ENCODE results near the gene NAGK. TPM values are rescaled to one million over a fixed set of nuclear protein-coding genes. Genes with fewer than 3 reads are reported as not detected.
"Not testable (repeated sequence)": the region's sequence is repeated elsewhere in the genome, so short reads cannot be mapped to it uniquely, and the experiment has no call there.

The NAGK gene
- polyA plus RNA-seq, 1 donor = 74.0 TPM

DNA sequence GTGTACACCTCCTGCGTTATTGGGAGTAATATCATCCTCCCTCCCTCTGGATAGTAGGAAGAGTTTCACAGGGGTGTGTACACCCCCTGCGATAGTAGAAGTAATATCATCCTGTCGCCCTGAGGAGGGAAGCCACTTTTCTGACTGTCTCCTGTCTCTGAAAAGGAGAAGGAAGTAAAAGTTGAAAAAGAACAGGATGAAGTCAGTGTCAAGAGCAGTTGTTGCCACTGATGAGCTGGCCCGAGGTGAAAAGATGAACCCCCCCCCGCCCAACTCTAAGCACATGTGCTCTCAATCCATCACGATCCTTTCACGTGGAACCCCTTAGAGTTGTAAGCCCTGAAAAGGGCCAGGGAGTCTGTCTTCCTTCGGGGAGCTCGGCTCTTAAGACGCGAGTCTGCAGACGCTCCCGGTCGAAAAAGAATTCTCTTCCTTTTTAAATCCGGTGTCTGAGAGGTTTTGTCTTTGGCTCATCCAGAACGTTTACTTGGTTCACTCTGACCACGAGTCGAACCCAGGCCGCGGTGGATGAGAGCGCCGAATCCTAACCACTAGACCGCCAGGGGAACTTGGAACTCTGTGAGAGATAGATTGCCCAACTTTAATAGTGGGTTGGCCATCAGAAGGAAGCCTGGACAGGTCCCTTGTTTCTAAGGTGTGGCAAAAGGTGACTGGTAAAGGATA lies 22.4 kb upstream of the NAGK start:
- no CpG with 5 or more reads among the region's 23 CpGs for WGBS (ENCODE audit: insufficient coverage, low lambda C conversion rate)
- no peak for DNase-seq
- H3K4me1 ChIP-seq (ENCODE audit: control insufficient read depth, insufficient read depth, low read length) = no peaks in the 10 kb centered on the region
- H3K27ac ChIP-seq (ENCODE audit: low read length) = no peak overlapping the region
- H3K4me3 ChIP-seq (ENCODE audit: low read length) = no peak overlapping the region
- H3K27me3 ChIP-seq (ENCODE audit: control insufficient read depth, insufficient read depth, low read length) = no peaks in the 10 kb centered on the region
- no peaks in the 10 kb centered on the region for H3K36me3 ChIP-seq (ENCODE audit: control insufficient read depth, insufficient read depth, low read length)
- H3K9me3 ChIP-seq (ENCODE audit: control insufficient read depth, low read depth, low read length) = no peaks in the 10 kb centered on the region

DNA sequence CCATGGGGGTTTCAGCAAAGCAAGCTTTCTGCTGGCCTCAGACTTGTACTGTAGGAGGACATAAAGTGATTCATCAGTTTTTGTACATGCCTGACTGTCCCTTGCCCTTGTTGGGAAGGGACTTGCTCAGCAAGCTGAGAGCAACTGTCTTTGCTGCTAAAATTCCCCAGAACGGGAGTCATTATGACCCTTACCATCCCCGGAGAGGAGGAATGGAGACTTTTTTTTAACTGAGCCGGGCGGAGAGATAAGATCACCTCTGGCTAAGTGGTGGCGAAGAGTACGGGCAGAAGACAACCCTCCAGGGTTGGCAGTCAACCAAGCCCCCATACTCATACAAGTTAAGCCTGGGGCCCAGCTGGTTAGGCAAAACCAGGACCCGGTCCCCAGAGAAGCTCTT lies 20.4 kb upstream of the NAGK start:
- no peak overlapping the region for H3K4me3 ChIP-seq (ENCODE audit: low read length)
- no peaks in the 10 kb centered on the region for H3K27me3 ChIP-seq (ENCODE audit: control insufficient read depth, insufficient read depth, low read length)
- H3K36me3 ChIP-seq (ENCODE audit: control insufficient read depth, insufficient read depth, low read length) = no peaks in the 10 kb centered on the region
- H3K9me3 ChIP-seq (ENCODE audit: control insufficient read depth, low read depth, low read length) = no peaks in the 10 kb centered on the region
- H3K4me1 ChIP-seq (ENCODE audit: control insufficient read depth, insufficient read depth, low read length) = no peaks in the 10 kb centered on the region
- no peak for DNase-seq
- no CpG with 5 or more reads among the region's 7 CpGs for WGBS (ENCODE audit: insufficient coverage, low lambda C conversion rate)
- no peak overlapping the region for H3K27ac ChIP-seq (ENCODE audit: low read length)

DNA sequence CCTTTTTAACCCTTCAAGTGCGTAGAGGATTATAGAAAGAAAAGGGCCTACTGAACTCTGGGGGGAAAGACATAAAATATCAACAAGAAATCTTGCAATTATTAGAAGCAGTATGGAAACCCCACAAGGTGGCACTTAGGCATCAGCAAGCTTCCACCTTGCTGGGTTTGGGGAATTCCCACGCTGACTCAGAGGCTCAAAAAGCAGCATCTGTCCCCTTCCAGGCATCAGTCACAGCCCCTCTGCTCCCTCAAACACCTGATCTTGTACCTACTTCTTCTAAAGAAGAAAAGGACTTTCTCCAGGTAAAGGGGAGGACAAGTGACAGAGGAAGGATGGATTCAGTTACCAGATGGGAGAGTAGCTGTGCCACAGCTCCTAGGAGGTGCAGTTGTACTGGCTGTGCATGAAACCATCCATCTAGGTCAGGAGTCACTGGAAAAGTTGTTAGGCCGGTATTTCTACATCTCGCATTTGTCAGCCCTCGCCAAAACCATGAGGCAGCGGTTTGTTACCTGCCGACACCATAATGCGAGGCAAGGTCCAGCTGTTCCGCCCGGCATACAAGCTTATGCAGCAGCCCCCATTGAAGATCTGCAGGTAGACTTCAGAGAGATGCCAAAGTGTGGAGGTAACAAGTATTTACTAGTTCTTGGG lies 18.6 kb upstream of the NAGK start:
- H3K4me3 ChIP-seq (ENCODE audit: low read length); H3K4me1 ChIP-seq (ENCODE audit: control insufficient read depth, insufficient read depth, low read length); H3K36me3 ChIP-seq (ENCODE audit: control insufficient read depth, insufficient read depth, low read length); H3K9me3 ChIP-seq (ENCODE audit: control insufficient read depth, low read depth, low read length); H3K27ac ChIP-seq (ENCODE audit: low read length); H3K27me3 ChIP-seq (ENCODE audit: control insufficient read depth, insufficient read depth, low read length); DNase-seq: not testable (repeated sequence)
- no CpG with 5 or more reads among the region's 10 CpGs for WGBS (ENCODE audit: insufficient coverage, low lambda C conversion rate)

DNA sequence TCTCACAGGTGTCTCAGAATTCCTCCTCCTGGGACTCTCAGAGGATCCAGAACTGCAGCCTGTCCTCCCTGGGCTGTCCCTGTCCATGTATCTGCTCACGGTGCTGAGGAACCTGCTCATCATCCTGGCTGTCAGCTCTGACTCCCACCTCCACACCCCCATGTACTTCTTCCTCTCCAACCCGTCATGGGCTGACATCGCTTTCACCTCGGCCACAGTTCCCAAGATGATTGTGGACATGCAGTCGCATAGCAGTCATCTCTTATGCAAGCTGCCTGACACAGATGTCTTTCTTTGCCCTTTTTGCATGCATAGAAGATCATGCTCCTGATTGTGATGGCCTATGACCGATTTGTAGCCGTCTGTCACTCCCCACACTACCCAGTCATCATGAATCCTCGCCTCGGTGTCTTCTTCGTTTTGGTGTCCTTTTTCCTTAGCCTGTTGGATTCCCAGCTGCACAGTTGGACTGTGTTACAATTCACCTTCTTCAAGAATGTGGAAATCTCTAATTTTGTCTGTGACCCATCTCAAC lies 13.2 kb upstream of the NAGK start:
- H3K9me3 ChIP-seq (ENCODE audit: control insufficient read depth, low read depth, low read length); H3K36me3 ChIP-seq (ENCODE audit: control insufficient read depth, insufficient read depth, low read length); H3K4me3 ChIP-seq (ENCODE audit: low read length); H3K27me3 ChIP-seq (ENCODE audit: control insufficient read depth, insufficient read depth, low read length); H3K4me1 ChIP-seq (ENCODE audit: control insufficient read depth, insufficient read depth, low read length); H3K27ac ChIP-seq (ENCODE audit: low read length); DNase-seq: not testable (repeated sequence)
- 73% methylated on average over 4 of the region's 10 CpGs for WGBS (ENCODE audit: insufficient coverage, low lambda C conversion rate)

DNA sequence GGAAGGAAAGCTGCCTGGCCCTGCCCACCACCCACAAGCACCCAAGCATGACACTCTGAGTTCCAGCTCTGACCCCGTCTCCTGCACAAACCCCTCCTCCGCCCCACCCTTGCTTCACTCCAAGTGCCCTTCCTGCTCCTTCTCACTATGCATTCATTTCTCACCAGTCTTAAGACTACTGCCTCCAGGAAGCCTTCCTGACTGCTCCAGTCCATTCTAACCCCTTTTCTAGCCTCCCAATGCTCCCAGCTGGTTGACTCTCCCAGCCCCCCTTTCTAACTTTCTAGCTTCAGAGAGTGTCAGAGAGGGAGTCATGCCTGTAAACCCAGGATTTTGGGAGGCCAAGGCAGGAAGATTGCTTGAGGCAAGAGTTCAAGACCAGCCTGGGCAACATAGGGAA lies 8.2 kb upstream of the NAGK start:
- Histone ChIP-seq H3K4me3 (ENCODE audit: low read length) (no peak overlapping the region), H3K4me1 (ENCODE audit: control insufficient read depth, insufficient read depth, low read length) (peaks cover 6% of the 10 kb centered on the region), H3K27me3 (ENCODE audit: control insufficient read depth, insufficient read depth, low read length) (peaks cover 9% of the 10 kb centered on the region), H3K36me3 (ENCODE audit: control insufficient read depth, insufficient read depth, low read length) (no peaks in the 10 kb centered on the region), H3K9me3 (ENCODE audit: control insufficient read depth, low read depth, low read length) (no peaks in the 10 kb centered on the region), H3K27ac (ENCODE audit: low read length) (no peak overlapping the region)
- DNase-seq = no peak
- no CpG with 5 or more reads among the region's 2 CpGs for WGBS (ENCODE audit: insufficient coverage, low lambda C conversion rate)

DNA sequence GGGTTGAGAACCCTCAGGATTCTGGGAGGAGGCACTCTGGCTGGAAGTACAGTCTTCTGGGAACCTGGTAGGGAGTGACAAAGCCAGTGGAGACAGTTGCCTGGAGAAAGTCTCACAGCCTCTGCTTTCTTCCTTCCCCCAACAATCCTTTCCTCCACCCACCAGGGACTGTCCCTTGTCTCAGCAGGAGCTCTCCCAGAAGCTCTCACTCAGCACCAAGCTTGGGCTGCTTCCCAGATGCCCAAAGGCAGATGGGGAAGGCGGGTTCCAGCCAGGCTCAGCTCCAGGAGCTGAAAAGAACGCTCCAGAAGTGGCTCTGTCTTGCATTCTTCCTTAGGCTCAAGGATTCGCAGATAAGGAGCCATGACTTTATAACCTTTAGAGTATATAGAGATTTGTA lies 7.6 kb upstream of the NAGK start:
- Histone ChIP-seq H3K27me3 (ENCODE audit: control insufficient read depth, insufficient read depth, low read length) (peaks cover 9% of the 10 kb centered on the region), H3K4me3 (ENCODE audit: low read length) (no peak overlapping the region), H3K36me3 (ENCODE audit: control insufficient read depth, insufficient read depth, low read length) (no peaks in the 10 kb centered on the region), H3K27ac (ENCODE audit: low read length) (no peak overlapping the region), H3K9me3 (ENCODE audit: control insufficient read depth, low read depth, low read length) (no peaks in the 10 kb centered on the region), H3K4me1 (ENCODE audit: control insufficient read depth, insufficient read depth, low read length) (peaks cover 12% of the 10 kb centered on the region)
- no peak for DNase-seq
- no CpG with 5 or more reads among the region's 3 CpGs for WGBS (ENCODE audit: insufficient coverage, low lambda C conversion rate)

DNA sequence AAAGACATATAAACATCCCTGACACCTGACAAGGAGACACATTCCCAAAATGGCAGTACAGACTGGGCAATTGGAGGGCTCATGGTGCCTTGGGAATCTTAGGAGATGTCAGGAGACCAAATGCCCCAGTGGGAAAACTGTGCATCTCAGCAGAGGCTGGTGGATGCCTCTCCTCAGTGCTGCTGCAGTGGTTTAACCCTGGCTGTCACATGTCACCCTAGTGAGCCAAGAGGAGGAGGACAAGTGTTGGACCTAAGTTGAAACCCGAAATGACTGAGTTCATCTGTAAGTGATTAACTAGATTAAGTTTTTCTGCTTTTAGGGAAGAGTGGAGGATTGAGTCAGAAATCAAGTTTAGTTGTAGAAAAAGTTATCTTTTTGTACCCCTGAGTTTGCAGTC lies 5.2 kb upstream of the NAGK start:
- Histone ChIP-seq H3K36me3 (ENCODE audit: control insufficient read depth, insufficient read depth, low read length) (no peaks in the 10 kb centered on the region), H3K4me3 (ENCODE audit: low read length) (no peak overlapping the region), H3K27ac (ENCODE audit: low read length) (no peak overlapping the region), H3K4me1 (ENCODE audit: control insufficient read depth, insufficient read depth, low read length) (peaks cover 14% of the 10 kb centered on the region), H3K9me3 (ENCODE audit: control insufficient read depth, low read depth, low read length) (no peaks in the 10 kb centered on the region), H3K27me3 (ENCODE audit: control insufficient read depth, insufficient read depth, low read length) (peaks cover 9% of the 10 kb centered on the region)
- no peak for DNase-seq
- no CpG with 5 or more reads among the region's 1 CpG for WGBS (ENCODE audit: insufficient coverage, low lambda C conversion rate)

DNA sequence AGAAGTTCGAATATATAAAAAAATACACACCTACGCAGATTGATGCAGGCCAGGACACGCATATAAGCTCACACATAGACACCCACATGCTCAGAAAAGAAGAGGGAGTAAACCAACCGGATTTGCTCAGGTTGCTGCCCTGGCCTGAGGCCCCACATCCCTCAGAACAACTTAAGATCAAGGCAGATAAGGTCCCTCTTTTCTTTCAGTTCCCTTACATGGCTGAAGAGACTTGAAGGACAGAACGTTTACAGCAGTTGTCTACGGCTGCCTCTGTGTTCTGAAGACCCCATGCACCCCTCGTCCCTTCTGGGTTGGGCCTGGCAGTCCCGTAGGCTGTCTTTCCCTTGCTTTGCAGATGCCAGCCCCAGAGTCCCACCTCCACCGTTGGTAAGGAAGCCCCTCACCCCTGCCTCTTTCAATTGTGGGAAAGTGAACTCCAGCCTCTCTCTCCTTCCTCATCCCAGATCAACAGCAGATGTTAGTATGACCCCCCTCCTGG lies 4.3 kb upstream of the NAGK start:
- Histone ChIP-seq H3K36me3 (ENCODE audit: control insufficient read depth, insufficient read depth, low read length) (no peaks in the 10 kb centered on the region), H3K4me3 (ENCODE audit: low read length) (no peak overlapping the region), H3K27me3 (ENCODE audit: control insufficient read depth, insufficient read depth, low read length) (peaks cover 9% of the 10 kb centered on the region), H3K4me1 (ENCODE audit: control insufficient read depth, insufficient read depth, low read length) (peaks cover 15% of the 10 kb centered on the region), H3K9me3 (ENCODE audit: control insufficient read depth, low read depth, low read length) (no peaks in the 10 kb centered on the region), H3K27ac (ENCODE audit: low read length) (peak overlapping the region; percentile 82)
- no CpG with 5 or more reads among the region's 9 CpGs for WGBS (ENCODE audit: insufficient coverage, low lambda C conversion rate)
- DNase-seq = peak in 1 of 2 donors; percentile 11

DNA sequence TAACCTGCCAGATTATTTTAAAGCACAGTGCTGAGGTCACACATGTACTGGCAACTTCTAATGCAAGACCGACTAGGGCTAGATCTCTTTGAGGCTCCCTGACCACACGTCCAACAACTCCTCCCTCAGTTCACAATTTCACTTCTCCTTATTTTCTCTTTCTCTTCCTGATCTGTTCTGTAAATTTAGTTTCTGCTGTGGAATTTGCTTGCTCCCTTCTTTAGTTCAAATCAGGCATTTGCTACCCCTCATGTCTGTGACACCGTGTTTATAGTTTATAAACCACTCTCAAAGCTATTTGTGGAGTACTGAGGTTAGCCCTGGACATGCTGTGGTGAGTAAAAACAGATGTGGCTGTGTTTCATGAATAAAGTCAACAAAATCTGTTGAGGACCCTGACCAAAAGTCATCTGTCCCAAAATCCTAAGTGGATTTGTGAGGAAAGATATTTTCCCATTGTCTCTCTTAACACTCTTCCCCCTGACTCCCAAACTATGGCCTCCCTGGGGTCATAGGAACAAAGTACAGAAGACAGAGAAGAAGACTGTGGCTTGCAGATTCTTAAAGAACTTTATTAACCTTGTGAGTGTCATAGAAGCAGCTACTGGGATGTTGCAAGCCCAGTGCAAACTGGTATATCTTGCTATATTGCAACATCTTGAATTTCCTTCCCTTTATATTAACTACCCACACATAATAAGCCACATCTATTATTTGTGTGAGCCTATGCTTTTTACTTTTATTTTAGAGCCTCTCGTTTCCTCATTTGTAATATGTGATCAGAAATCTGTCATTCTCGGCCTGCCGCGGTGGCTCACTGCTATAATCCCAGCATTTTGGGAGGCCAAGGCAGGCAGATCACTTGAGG lies 3.5 kb upstream of the NAGK start:
- 70% methylated on average over 2 of the region's 7 CpGs for WGBS (ENCODE audit: insufficient coverage, low lambda C conversion rate)
- no peak overlapping the region for H3K4me3 ChIP-seq (ENCODE audit: low read length)
- DNase-seq = peak; percentile 69 to 79
- no peaks in the 10 kb centered on the region for H3K9me3 ChIP-seq (ENCODE audit: control insufficient read depth, low read depth, low read length)
- peaks cover 9% of the 10 kb centered on the region for H3K27me3 ChIP-seq (ENCODE audit: control insufficient read depth, insufficient read depth, low read length)
- H3K4me1 ChIP-seq (ENCODE audit: control insufficient read depth, insufficient read depth, low read length) = peaks cover 17% of the 10 kb centered on the region
- peak overlapping the region; percentile 82 for H3K27ac ChIP-seq (ENCODE audit: low read length)
- H3K36me3 ChIP-seq (ENCODE audit: control insufficient read depth, insufficient read depth, low read length) = peaks cover under 1% of the 10 kb centered on the region

DNA sequence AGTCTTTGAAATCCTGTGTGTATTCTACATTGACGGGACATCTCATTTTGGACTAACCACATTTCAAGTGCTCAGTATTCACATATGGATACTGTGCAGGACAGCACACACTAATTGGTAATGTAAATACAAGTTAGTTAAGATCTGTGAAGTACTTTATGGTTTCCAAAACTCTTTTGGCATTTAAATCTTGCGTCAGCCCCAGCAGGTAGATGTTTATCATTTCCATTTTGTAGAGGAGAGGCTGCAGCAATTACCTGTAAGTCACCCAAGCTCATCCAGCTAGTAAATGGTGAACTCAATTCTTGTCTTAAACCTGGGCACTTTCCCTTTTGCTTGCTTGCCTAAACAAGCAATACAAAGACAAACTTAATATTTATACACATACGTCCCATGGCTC lies 1.6 kb upstream of the NAGK start:
- Histone ChIP-seq H3K4me1 (ENCODE audit: control insufficient read depth, insufficient read depth, low read length) (peaks cover 17% of the 10 kb centered on the region), H3K27ac (ENCODE audit: low read length) (no peak overlapping the region), H3K9me3 (ENCODE audit: control insufficient read depth, low read depth, low read length) (no peaks in the 10 kb centered on the region), H3K27me3 (ENCODE audit: control insufficient read depth, insufficient read depth, low read length) (no peaks in the 10 kb centered on the region), H3K4me3 (ENCODE audit: low read length) (no peak overlapping the region), H3K36me3 (ENCODE audit: control insufficient read depth, insufficient read depth, low read length) (peaks cover 18% of the 10 kb centered on the region)
- 67% methylated on average over 1 of the region's 3 CpGs for WGBS (ENCODE audit: insufficient coverage, low lambda C conversion rate)
- DNase-seq = no peak

Data from large intestine (tissue), 3 donors.